Sigmoid colon (tissue), 7 donors: ENCODE results near the gene UBTD1. TPM values are rescaled to one million over a fixed set of nuclear protein-coding genes. Genes with fewer than 3 reads are reported as not detected.

Experiments
- DNase-seq: peaks from one replicate; pipeline ENCODE4 v3.0.0-alpha.2; 2019
- H3K27ac ChIP-seq, 4 donors: fragments of 200-600 bp; sonication (generic); one replicate each; pipeline ENCODE4 v1.5.1; 2016 to 2019; ENCODE audit warnings: mild to moderate bottlenecking in 1 of 4
- H3K27me3 ChIP-seq, 3 donors: fragments of 200-600 bp; sonication (generic); one replicate each; pipeline ENCODE4 v1.5.1; 2019; ENCODE audit warnings: mild to moderate bottlenecking in 1 of 3
- H3K36me3 ChIP-seq, 4 donors: fragments of 200-600 bp; sonication (generic); one replicate each; pipeline ENCODE4 v1.5.1; 2016 to 2019
- H3K4me1 ChIP-seq, 4 donors: fragments of 200-600 bp; sonication (generic); one replicate each; pipeline ENCODE4 v1.5.1; 2017 to 2019
- H3K4me3 ChIP-seq, 4 donors: fragments of 200-600 bp; sonication (generic); one replicate each; pipeline ENCODE4 v1.5.1; 2017 to 2019; ENCODE audit warnings: mild to moderate bottlenecking in 2 of 4, moderate library complexity in 1 of 4
- H3K9me3 ChIP-seq, 4 donors: fragments of 200-600 bp in 3 of 4; sonication (generic) in 3 of 4; one replicate each; pipeline versions ENCODE4 v1.5.1 to v1.6.1; 2013 to 2019
- CTCF ChIP-seq, 4 experiments: fragments of 450-650 bp in 3 of 4; fragments of 200-600 bp in 1 of 4; IDR thresholded peaks; one replicate each; pipeline ENCODE4 v1.5.1; 2016 to 2019; ENCODE audit warnings: antibody characterized with exemption in 4 of 4, mild to moderate bottlenecking in 3 of 4, moderate library complexity in 2 of 4
- EP300 ChIP-seq, 4 donors: sonication (generic); formaldehyde crosslinking; IDR thresholded peaks; one replicate each; pipeline ENCODE4 v1.6.1; 2017; ENCODE audit warnings: antibody characterized with exemption in 4 of 4
- POLR2A ChIP-seq, 2 donors: fragments of 450-650 bp; IDR thresholded peaks; one replicate each; pipeline ENCODE4 v1.6.1; 2016; ENCODE audit warnings: antibody characterized with exemption in 2 of 2, mild to moderate bottlenecking in 2 of 2, moderate library complexity in 2 of 2
- POLR2AphosphoS5 ChIP-seq, 4 donors: sonication (generic); formaldehyde crosslinking; IDR thresholded peaks; one replicate each; pipeline ENCODE4 v1.6.1; 2017; ENCODE audit warnings: antibody characterized with exemption in 4 of 4
- WGBS, 2 donors: extraction: QIAGEN DNeasy Blood & Tissue Kit; methylation state at CpG; one replicate each; pipeline ENCODE4 v1.1.7; 2013; 5-methylcytosine and 5-hydroxymethylcytosine counted together
- intact Hi-C: fragments of 100-400 bp; cut with DNase I; formaldehyde crosslinking; loops from one replicate; pipeline ENCODE4 v1.15.1; 2023
- polyA plus RNA-seq, 3 donors: library from polyadenylated mRNA; stranded (reverse); fragments of 200-250 nt; gene quantifications; one replicate each; pipeline ENCODE4 v1.2.3, GENCODE V29; 2013
- total RNA-seq, 4 donors: library from RNA; depleted of rRNA; stranded (reverse); fragments of >200 nt; gene quantifications; one replicate each; pipeline ENCODE4 v1.1.0, GENCODE V29; 2016
- donor health status: healthy with polysubstance abuse.
- donor health status: Bipolar disorder and iron deficiency.
- donor health status: healthy.

Gene UBTD1
- total and polyA plus RNA-seq, 7 donors, result 2.3 to 7.9 (median 5.9) TPM

GRCh38 chr10:97599272-97599619 is 100.5 kb downstream of the UBTD1 start:
- H3K36me3 ChIP-seq, result no peaks in the 10 kb centered on the region
- TF ChIP-seq CTCF (IDR thresholded peaks at IDR 0.05) (no peak), EP300 (IDR thresholded peaks at IDR 0.05) (no peak), POLR2A (IDR thresholded peaks at IDR 0.05) (no peak)
- 89 to 92% methylated on average over 6 of the region's 6 CpGs for WGBS, 2 donors
- H3K4me1 ChIP-seq, result peaks cover 0 to 29% (median 27%) of the 10 kb centered on the region in 4 donors
- DNase-seq, result no peak
- intact Hi-C loops, result no loop called here
- no peaks in the 10 kb centered on the region for H3K27me3 ChIP-seq
- no peak overlapping the region for H3K27ac ChIP-seq
- no peaks in the 10 kb centered on the region for H3K9me3 ChIP-seq
- H3K4me3 ChIP-seq, result no peak overlapping the region

GRCh38 chr10:97600616-97601015 is 101.9 kb downstream of the UBTD1 start:
- Histone ChIP-seq H3K9me3 (no peaks in the 10 kb centered on the region), H3K4me3 (no peak overlapping the region), H3K27me3 (no peaks in the 10 kb centered on the region), H3K4me1 (peaks cover 0 to 24% (median 23%) of the 10 kb centered on the region in 4 donors), H3K36me3 (no peaks in the 10 kb centered on the region), H3K27ac (no peak overlapping the region)
- no peak for DNase-seq
- WGBS, 2 donors, result 88 to 100% methylated on average over 1 of the region's 1 CpG
- TF ChIP-seq POLR2A (IDR thresholded peaks at IDR 0.05) (no peak), CTCF (IDR thresholded peaks at IDR 0.05) (no peak), POLR2AphosphoS5 (IDR thresholded peaks at IDR 0.05) (no peak)
- intact Hi-C loops, result no loop called here

- intact Hi-C loops, result no loop called here
- Histone ChIP-seq H3K27me3 (no peaks in the 10 kb centered on the region), H3K4me3 (no peak overlapping the region), H3K36me3 (no peaks in the 10 kb centered on the region), H3K9me3 (no peaks in the 10 kb centered on the region), H3K27ac (no peak overlapping the region), H3K4me1 (peaks cover 0 to 15% (median 14%) of the 10 kb centered on the region in 4 donors)
- TF ChIP-seq EP300 (IDR thresholded peaks at IDR 0.05), result no peak
- no peak for TF ChIP-seq POLR2AphosphoS5 (IDR thresholded peaks at IDR 0.05)
- TF ChIP-seq CTCF (IDR thresholded peaks at IDR 0.05), result no peak
- no peak for TF ChIP-seq POLR2A (IDR thresholded peaks at IDR 0.05)
- 87 to 89% methylated on average over 21 of the region's 21 CpGs for WGBS, 2 donors
- no peak for DNase-seq
These were observed 102.8 kb downstream of the UBTD1 start for GRCh38 chr10:97601268-97602215.

GRCh38 chr10:97607095-97607636 is 108.4 kb downstream of the UBTD1 start:
- intact Hi-C loops, result no loop called here
- Histone ChIP-seq H3K27ac (no peak overlapping the region), H3K9me3 (no peaks in the 10 kb centered on the region), H3K27me3 (no peaks in the 10 kb centered on the region), H3K36me3 (no peaks in the 10 kb centered on the region), H3K4me3 (no peak overlapping the region), H3K4me1 (peaks cover 0 to 4% (median 0%) of the 10 kb centered on the region in 4 donors)
- no peak for DNase-seq
- 91 to 96% methylated on average over 5 of the region's 5 CpGs for WGBS, 2 donors
- TF ChIP-seq EP300 (IDR thresholded peaks at IDR 0.05), result no peak
- TF ChIP-seq POLR2AphosphoS5 (IDR thresholded peaks at IDR 0.05), result no peak
- no peak for TF ChIP-seq POLR2A (IDR thresholded peaks at IDR 0.05)
- TF ChIP-seq CTCF (IDR thresholded peaks at IDR 0.05), result no peak
